NT2/D1 (cell line): Measurements from ENCODE around the gene TOMM40.
"Not testable (repeated sequence)": the region's sequence is repeated elsewhere in the genome, so short reads cannot be mapped to it uniquely, and the experiment has no call there.

Source experiments
- DNase-seq: peaks from one replicate; pipeline ENCODE4 v3.0.0-alpha.2; 2011; ENCODE audit warnings: low read depth, low spot score
- H3K27me3 ChIP-seq: 2 replicates; pipeline ENCODE4 v1.6.0; 2011; ENCODE audit warnings: mild to moderate bottlenecking; ENCODE audit not compliant: insufficient read length, insufficient read depth
- H3K36me3 ChIP-seq: 2 replicates; pipeline ENCODE4 v1.6.1; 2011; ENCODE audit warnings: mild to moderate bottlenecking, low read length, mixed read lengths; ENCODE audit not compliant: insufficient read depth, insufficient read length
- H3K4me1 ChIP-seq: 2 replicates; pipeline ENCODE4 v1.5.1; 2011; ENCODE audit not compliant: insufficient read depth, insufficient read length
- H3K4me3 ChIP-seq: 2 replicates; pipeline ENCODE4 v1.5.1; 2011; ENCODE audit warnings: low read depth; ENCODE audit not compliant: insufficient read length
- H3K9ac ChIP-seq: 2 replicates; pipeline ENCODE4 v1.6.0; 2011; ENCODE audit warnings: low read depth; ENCODE audit not compliant: insufficient read length
- H3K9me3 ChIP-seq: 2 replicates; pipeline ENCODE4 v1.5.1; 2011; ENCODE audit warnings: mild to moderate bottlenecking, low read length; ENCODE audit not compliant: insufficient read depth
- SUZ12 ChIP-seq: IDR thresholded peaks from 2 replicates; pipeline ENCODE4 v1.6.1; 2011; ENCODE audit not compliant: insufficient read length, insufficient read depth; ENCODE audit errors: extremely low read depth
- YY1 ChIP-seq: IDR thresholded peaks from 2 replicates; pipeline ENCODE4 v1.6.1; 2011; ENCODE audit not compliant: insufficient read length, insufficient read depth
- ZNF274 ChIP-seq: IDR thresholded peaks from 2 replicates; pipeline ENCODE4 v1.6.1; 2011; ENCODE audit warnings: mild to moderate bottlenecking, low read depth, low read length

TOMM40 gene

DNA sequence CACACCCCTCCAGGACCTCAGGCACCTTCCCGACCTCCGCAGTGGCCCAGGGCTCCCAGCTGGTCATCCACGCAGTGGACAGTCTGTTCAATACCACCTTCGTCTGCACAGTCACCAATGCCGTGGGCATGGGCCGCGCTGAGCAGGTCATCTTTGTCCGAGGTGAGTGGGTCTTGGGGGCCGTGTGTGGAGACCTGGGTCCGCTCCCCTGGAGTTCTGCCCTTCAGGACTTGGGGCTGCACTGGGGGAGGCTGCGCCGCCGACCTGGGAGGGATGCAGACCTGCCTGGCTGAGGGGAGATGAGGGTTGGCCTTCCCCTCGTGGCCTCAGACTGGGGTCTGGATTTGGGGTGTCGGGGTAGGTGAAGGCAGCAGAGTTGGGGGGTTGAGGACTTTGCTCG is 16.7 kb upstream of the TOMM40 start:
- peaks cover 86% of the 10 kb centered on the region for H3K36me3 ChIP-seq
- no peak overlapping the region for H3K4me3 ChIP-seq
- peaks cover 10% of the 10 kb centered on the region for H3K4me1 ChIP-seq

DNA sequence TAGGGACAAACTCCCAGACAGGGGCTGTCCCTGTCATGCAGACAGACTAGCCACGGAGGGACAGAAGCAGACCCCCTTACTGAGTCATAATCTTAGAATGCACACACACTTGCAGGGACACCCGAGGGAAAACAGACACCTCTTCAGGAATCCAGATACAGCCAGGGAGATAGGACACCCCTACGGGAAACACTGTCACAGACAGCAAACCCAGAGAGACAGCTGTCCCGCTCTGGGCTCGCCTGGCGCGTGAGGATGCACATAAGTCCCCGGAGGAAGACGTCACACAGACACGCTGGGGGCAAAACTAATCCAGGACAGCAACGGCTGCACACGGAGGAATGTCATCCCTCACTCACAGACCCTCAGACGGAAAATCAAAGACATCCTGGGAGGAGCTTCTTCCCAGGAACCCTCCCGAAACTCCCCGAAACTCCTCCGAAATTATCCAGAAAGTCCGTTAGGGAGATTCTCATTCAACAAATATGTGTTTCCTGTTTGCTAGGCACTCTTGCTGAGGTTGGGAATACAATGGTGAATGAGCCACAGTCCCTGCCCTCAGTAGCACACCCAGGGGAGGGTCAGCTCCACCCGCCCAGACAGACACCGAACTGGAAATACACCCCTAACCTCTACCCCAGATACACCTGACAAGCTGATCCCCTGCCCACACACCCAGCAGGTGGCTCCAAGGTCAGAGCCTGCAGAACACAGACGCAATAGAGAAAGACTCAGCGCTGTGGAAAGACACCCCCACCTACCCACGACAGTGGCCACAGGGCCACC is 15.2 kb upstream of the TOMM40 start:
- H3K4me3 ChIP-seq: no peak overlapping the region
- no peak for DNase-seq
- H3K9ac ChIP-seq: no peak overlapping the region

More for the DNA sequence above, 16.7 kb upstream of the TOMM40 start:
- no peak for TF ChIP-seq SUZ12
- no peak for TF ChIP-seq YY1
- no peak for TF ChIP-seq ZNF274
- Histone ChIP-seq H3K27me3 (no peaks in the 10 kb centered on the region), H3K9me3 (no peaks in the 10 kb centered on the region), H3K9ac (no peak overlapping the region)
- DNase-seq: no peak

DNA sequence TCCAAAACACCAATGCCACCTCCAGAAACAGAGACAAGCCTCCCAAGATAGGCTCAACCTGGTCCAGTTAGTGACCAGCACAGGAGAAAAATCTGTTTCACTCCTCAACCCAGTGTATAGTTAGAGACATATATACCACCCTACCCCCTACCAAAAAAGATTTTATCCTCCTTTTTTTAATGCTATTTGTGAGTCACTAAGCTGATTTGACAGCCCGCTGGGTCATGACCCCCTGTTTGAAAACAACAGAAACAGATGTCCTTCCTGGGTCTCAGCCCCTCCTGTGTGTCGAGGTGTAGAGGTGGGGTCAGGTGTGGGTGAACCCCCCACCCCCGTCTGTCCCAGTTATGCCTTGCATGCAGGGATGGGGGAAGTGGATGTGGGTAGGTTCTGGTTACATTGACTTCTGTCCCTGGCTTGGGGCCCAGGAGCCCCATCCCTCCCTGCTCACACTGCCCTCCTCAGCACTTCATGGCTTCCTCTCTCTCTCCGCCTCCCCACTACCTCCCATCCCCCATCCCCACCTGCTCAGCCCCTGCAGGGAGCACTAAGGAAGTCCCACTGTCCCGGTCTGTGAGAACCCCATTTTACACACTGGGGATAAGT is 14.0 kb upstream of the TOMM40 start:
- no peak overlapping the region for H3K9ac ChIP-seq
- H3K36me3 ChIP-seq: peaks cover 78% of the 10 kb centered on the region
- no peaks in the 10 kb centered on the region for H3K27me3 ChIP-seq
- no peaks in the 10 kb centered on the region for H3K9me3 ChIP-seq
- peaks cover 15% of the 10 kb centered on the region for H3K4me1 ChIP-seq
- TF ChIP-seq YY1: no peak
- no peak for TF ChIP-seq ZNF274
- TF ChIP-seq SUZ12: no peak
- no peak overlapping the region for H3K4me3 ChIP-seq
- DNase-seq: no peak

More for the DNA sequence above, 15.2 kb upstream of the TOMM40 start:
- peaks cover 86% of the 10 kb centered on the region for H3K36me3 ChIP-seq
- no peak for TF ChIP-seq YY1
- no peak for TF ChIP-seq SUZ12
- TF ChIP-seq ZNF274: no peak
- no peaks in the 10 kb centered on the region for H3K9me3 ChIP-seq
- H3K4me1 ChIP-seq: peaks cover 16% of the 10 kb centered on the region
- H3K27me3 ChIP-seq: no peaks in the 10 kb centered on the region

GRCh38 chr19:44878120-44878865 is 12.8 kb upstream of the TOMM40 start:
- peaks cover 72% of the 10 kb centered on the region for H3K36me3 ChIP-seq
- no peak overlapping the region for H3K4me3 ChIP-seq
- TF ChIP-seq YY1 (no peak), SUZ12 (no peak), ZNF274 (no peak)
- H3K9ac ChIP-seq: no peak overlapping the region
- no peaks in the 10 kb centered on the region for H3K27me3 ChIP-seq
- H3K9me3 ChIP-seq: no peaks in the 10 kb centered on the region
- DNase-seq: no peak
- H3K4me1 ChIP-seq: peaks cover 14% of the 10 kb centered on the region

GRCh38 chr19:44879309-44880065 is 11.6 kb upstream of the TOMM40 start:
- Histone ChIP-seq H3K4me3 (no peak overlapping the region), H3K4me1 (peaks cover 11% of the 10 kb centered on the region), H3K9me3 (no peaks in the 10 kb centered on the region), H3K9ac (peak overlapping the region; percentile 21), H3K36me3 (peaks cover 67% of the 10 kb centered on the region), H3K27me3 (no peaks in the 10 kb centered on the region)
- DNase-seq: no peak
- TF ChIP-seq YY1 (no peak), ZNF274 (no peak), SUZ12 (no peak)

DNA sequence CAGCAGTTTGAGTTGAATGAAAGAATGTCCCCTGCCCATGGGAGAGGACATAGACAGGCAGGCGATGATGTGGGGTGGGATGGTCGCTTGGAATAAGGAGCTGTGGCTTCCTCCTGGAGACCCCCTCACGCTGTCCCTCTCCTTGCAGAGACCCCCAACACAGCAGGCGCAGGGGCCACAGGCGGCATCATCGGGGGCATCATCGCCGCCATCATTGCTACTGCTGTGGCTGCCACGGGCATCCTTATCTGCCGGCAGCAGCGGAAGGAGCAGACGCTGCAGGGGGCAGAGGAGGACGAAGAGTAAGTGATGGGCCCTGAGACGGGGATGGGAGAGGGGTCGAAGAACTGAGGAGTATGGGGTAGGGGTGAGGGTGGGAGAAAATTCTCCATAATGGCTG is 9.0 kb upstream of the TOMM40 start:
- no peak for TF ChIP-seq ZNF274
- no peak for TF ChIP-seq YY1
- TF ChIP-seq SUZ12: no peak
- H3K9me3 ChIP-seq: no peaks in the 10 kb centered on the region
- H3K4me1 ChIP-seq: peaks cover 11% of the 10 kb centered on the region
- no peak for DNase-seq
- no peak overlapping the region for H3K9ac ChIP-seq
- H3K36me3 ChIP-seq: peaks cover 62% of the 10 kb centered on the region
- H3K27me3 ChIP-seq: no peaks in the 10 kb centered on the region
- no peak overlapping the region for H3K4me3 ChIP-seq

- not testable (repeated sequence) for H3K9ac ChIP-seq
- peaks cover 11% of the 10 kb centered on the region for H3K4me1 ChIP-seq
These were observed 8.2 kb upstream of the TOMM40 start for GRCh38 chr19:44882619-44883397.

More at GRCh38 chr19:44882619-44883397, 8.2 kb upstream of the TOMM40 start:
- not testable (repeated sequence) for DNase-seq, H3K4me3 ChIP-seq, H3K27me3 ChIP-seq, H3K9me3 ChIP-seq
- peaks cover 59% of the 10 kb centered on the region for H3K36me3 ChIP-seq
